HG03432 (cell line): ENCODE measurements around the gene PAEP.

Experiments
- ATAC-seq: cut with Tn5 transposase; IDR thresholded peaks from one replicate; pipeline ENCODE4 v1.9.1; 2021; ENCODE audit warnings: mild to moderate bottlenecking, moderate library complexity; ENCODE audit not compliant: unreplicated experiment

PAEP gene

GRCh38 chr9:135591506-135592330, 30.2 kb downstream of the PAEP start:
- ATAC-seq: no peak

DNA sequence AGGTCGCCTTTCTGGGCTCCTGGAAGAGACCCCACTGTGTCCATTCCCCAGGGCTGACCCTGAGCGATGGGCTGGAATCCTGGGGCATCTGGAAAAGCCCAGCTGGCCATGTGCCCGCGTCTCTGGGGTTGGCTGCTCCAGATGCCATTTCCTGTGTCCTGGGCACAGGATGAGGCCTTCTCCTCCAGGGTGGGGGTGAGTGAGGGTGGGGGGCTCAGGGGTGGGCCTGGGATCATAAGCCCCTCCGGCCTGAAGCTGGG, 30.7 kb downstream of the PAEP start:
- no peak for ATAC-seq

GRCh38 chr9:135592625-135593024, 31.1 kb downstream of the PAEP start:
- ATAC-seq: no peak

DNA sequence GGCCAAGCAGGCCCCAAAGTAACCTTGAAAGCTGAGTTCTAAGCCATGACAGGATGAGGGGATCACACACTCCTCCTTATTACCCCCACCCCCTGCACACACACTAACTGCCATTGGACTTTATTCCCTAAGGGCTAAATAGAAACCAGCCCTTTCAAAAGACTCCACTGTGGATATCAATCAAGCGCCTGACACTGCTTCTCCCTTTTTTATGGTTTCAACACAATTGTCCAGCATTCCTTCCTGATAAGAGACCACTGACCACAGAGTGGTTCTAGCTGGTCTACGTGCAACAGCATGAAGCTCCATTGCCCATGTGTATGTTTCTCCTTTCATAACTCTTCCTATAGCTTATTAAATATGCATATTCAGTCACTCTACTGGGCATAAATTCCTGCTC, 34.7 kb downstream of the PAEP start:
- ATAC-seq: no peak

GRCh38 chr9:135600296-135600817, 38.8 kb downstream of the PAEP start:
- ATAC-seq: no peak

- ATAC-seq: no peak
These were observed 40.4 kb downstream of the PAEP start for GRCh38 chr9:135601988-135602387.

DNA sequence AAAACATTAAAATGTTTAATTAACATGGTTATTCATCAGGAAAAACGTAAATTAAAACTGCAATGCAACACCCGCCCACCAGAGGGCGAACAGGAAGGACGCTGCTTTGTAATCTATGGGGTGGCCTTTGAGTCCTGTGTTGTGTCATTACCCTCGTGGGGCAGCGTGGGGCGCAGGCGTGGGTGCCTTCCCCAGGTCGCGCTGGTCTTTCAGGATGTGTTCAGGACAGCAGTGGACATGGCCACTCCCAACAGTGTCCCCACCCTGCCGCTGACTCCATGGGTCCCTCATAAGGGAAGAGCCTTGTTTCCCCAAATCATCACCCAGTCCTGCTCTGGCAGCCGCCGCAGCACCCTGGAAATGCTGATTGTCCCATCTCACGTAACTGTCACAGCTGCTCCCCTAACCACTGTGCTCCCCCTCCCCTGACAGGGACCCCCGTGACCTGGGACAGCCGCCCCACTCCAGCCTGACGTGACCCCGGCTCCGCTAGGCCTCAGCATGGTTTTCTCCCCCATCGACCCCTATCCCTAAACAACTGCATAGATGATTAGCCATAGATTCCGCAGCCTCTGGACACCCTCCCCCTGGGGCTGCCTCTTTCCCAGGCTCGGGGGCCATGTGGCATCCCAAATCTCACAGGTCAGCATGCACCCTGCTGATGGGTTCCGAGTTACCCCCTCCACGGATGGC, 41.4 kb downstream of the PAEP start:
- no peak for ATAC-seq

- no peak for ATAC-seq
These were observed 43.1 kb downstream of the PAEP start for GRCh38 chr9:135604437-135605237.

- no peak for ATAC-seq
These were observed 43.8 kb downstream of the PAEP start for GRCh38 chr9:135605238-135605781.

DNA sequence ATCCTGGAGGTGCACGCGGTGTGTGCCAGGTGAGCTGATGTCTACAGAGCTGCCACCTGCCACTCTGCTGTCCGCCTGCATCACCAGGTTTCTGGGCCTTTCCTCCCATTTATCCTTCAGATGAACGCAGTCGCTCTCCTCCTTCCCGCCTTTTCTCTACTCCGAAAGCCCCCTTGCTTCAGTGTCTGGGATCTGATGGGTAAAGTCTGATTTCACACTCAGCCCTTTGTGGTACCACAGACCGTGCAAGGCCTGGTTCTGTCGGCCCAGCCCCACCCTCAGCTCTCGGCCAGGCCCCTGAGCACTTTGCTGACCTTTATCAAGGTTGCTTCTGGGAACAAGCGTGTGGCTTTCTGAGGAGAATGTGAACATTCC, 45.3 kb downstream of the PAEP start:
- ATAC-seq: no peak

GRCh38 chr9:135607401-135608293, 46.1 kb downstream of the PAEP start:
- no peak for ATAC-seq

DNA sequence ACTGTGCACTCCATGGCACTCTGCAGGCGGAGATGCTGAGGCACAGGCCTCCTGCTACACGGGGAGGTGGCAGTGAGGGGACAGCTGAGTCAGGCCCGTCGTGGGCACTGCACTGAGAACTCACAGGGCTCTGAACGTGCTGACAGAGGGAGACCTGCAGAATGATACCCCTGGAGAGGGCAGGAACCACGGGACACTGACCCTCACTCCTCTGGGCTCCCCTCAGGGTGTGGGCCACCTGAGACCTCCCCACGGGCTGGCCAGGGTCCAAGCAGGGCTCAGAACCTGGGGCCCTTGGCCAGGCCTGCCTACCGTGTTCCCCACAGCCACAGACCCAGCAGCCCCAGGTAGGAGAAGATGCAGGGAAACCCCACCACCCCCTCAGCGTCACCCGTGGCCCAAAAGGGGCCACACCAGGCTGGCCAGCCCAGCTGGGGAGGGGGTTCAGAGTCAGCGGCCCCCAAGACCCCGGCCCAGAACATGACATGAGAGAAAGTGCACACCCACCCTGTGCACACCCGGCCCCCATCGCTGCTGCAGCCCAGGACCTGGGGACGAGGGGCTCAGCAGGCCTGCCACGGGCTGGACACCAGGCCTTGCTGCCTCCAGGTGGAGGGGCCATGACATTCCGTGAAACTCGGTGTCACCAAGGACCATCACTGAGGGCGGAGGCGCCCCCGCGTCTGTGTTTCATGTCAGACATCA, 46.9 kb downstream of the PAEP start:
- ATAC-seq: no peak

DNA sequence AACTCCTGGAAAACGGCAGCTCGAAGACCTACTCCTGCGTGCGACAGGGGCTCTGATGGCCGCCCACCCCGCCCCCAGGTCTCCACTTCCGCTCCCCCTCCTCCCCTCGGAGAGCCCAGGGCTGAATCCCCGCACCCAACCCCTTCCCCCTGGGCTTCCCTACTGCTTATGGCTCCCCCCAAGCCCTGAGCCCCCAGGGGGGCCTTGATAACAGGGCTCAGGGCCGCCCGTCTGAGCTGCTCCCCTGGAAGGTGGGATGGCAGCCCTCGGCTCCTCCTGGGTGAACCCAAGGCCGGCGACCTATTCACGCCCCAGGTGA, 47.4 kb downstream of the PAEP start:
- ATAC-seq: no peak

- ATAC-seq: no peak
These were observed 47.9 kb downstream of the PAEP start for GRCh38 chr9:135609366-135609955.

GRCh38 chr9:135610290-135611141, 49.0 kb downstream of the PAEP start:
- no peak for ATAC-seq

- no peak for ATAC-seq
These were observed 49.8 kb downstream of the PAEP start for GRCh38 chr9:135611142-135611874.

- ATAC-seq: no peak
These were observed 50.3 kb downstream of the PAEP start for GRCh38 chr9:135611875-135612209.

DNA sequence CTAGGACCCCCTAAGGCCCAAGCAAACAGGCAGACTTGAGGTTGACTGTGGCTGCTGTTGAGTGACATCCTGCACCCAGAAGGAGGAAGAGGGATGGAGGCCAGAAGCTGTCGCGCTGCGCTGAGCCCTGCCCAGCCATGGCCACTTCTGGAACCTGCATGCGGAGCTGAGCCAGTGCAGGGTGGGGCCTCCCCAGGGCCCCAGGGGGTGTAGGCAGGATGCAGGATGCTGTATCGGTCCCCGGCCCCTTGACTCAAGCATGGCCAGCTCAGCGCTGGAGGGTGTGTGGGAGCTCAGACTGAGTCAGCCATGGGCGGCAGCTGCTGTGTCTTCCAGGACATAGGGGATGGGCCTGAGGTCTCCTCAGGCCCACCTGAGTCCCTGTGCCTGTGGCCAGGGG, 50.9 kb downstream of the PAEP start:
- no peak for ATAC-seq
